Neural progenitor cell (in vitro differentiated cells): Measurements from ENCODE around the gene PYGB. TPM values are rescaled to one million over a fixed set of nuclear protein-coding genes. Genes with fewer than 3 reads are reported as not detected.

Experiments
- DNase-seq: peaks from one replicate; pipeline ENCODE4 v3.0.0-alpha.2; 2016; ENCODE audit warnings: low spot score
- H2AFZ ChIP-seq: fragments of 200-600 bp; sonication (generic); replicated peaks from 2 replicates; pipeline ENCODE4 v1.6.1; 2016; ENCODE audit warnings: antibody characterized with exemption
- H3F3A ChIP-seq: fragments of 200-600 bp; sonication (generic); 2 replicates; pipeline ENCODE4 v1.6.1; 2016; ENCODE audit warnings: antibody characterized with exemption, low read depth
- H3K27ac ChIP-seq: fragments of 200-600 bp; sonication (generic); 2 replicates; pipeline ENCODE4 v1.5.1; 2016; ENCODE audit warnings: mild to moderate bottlenecking
- H3K27me3 ChIP-seq: fragments of 200-600 bp; sonication (generic); 2 replicates; pipeline ENCODE4 v1.6.1; 2016; ENCODE audit warnings: mild to moderate bottlenecking, moderate library complexity
- H3K36me3 ChIP-seq: fragments of 200-600 bp; sonication (generic); 2 replicates; pipeline ENCODE4 v1.5.1; 2016
- H3K4me1 ChIP-seq: fragments of 200-600 bp; sonication (generic); 2 replicates; pipeline ENCODE4 v1.6.1; 2016; ENCODE audit warnings: mixed run types
- H3K4me2 ChIP-seq: fragments of 200-600 bp; sonication (generic); 2 replicates; pipeline ENCODE4 v1.6.1; 2016
- H3K4me3 ChIP-seq: fragments of 200-600 bp; sonication (generic); 2 replicates; pipeline ENCODE4 v1.5.1; 2016
- H3K79me2 ChIP-seq: fragments of 200-600 bp; sonication (generic); 2 replicates; pipeline ENCODE4 v1.6.1; 2016; ENCODE audit warnings: low read depth
- H3K9ac ChIP-seq: fragments of 200-600 bp; sonication (generic); 2 replicates; pipeline ENCODE4 v1.6.1; 2016
- H3K9me3 ChIP-seq: fragments of 200-600 bp; sonication (generic); 2 replicates; pipeline ENCODE4 v1.5.1; 2016; ENCODE audit warnings: low read depth
- H4K20me1 ChIP-seq: fragments of 200-600 bp; sonication (generic); 2 replicates; pipeline ENCODE4 v1.6.1; 2016; ENCODE audit warnings: low read depth
- H3K27ac Mint-ChIP-seq: 3 replicates; pipeline ENCODE4 v1.8.0; 2021; ENCODE audit warnings: mixed read lengths
- H3K27me3 Mint-ChIP-seq: 2 replicates; pipeline ENCODE4 v1.8.0; 2022; ENCODE audit warnings: low read depth, mild to moderate bottlenecking, inconsistent platforms, moderate library complexity, mixed read lengths; ENCODE audit not compliant: insufficient read depth
- H3K36me3 Mint-ChIP-seq: 3 replicates; pipeline ENCODE4 v1.8.0; 2021; ENCODE audit warnings: mixed read lengths
- H3K4me1 Mint-ChIP-seq: 3 replicates; pipeline ENCODE4 v1.8.0; 2021; ENCODE audit warnings: mixed read lengths
- H3K4me3 Mint-ChIP-seq: 3 replicates; pipeline ENCODE4 v1.8.0; 2021; ENCODE audit warnings: mild to moderate bottlenecking, moderate library complexity, mixed read lengths
- H3K9me3 Mint-ChIP-seq: 3 replicates; pipeline ENCODE4 v1.8.0; 2020; ENCODE audit warnings: mixed read lengths
- CTCF ChIP-seq: fragments of 200-600 bp; sonication (generic); IDR thresholded peaks from 2 replicates; pipeline ENCODE4 v1.5.1; 2017; ENCODE audit warnings: antibody characterized with exemption, mild to moderate bottlenecking
- EZH2 ChIP-seq: fragments of 200-600 bp; sonication (generic); IDR thresholded peaks from 2 replicates; pipeline ENCODE4 v1.6.1; 2017; ENCODE audit warnings: antibody characterized with exemption, mild to moderate bottlenecking, moderate library complexity
- EZH2phosphoT487 ChIP-seq: fragments of 200-600 bp; sonication (generic); IDR thresholded peaks from 2 replicates; pipeline ENCODE4 v1.6.1; 2017; ENCODE audit warnings: antibody characterized with exemption
- total RNA-seq: library from RNA; depleted of rRNA; stranded (reverse); fragments of >200 nt; gene quantifications from 2 replicates; pipeline ENCODE4 v1.2.3, GENCODE V29; 2015; ENCODE audit warnings: low replicate concordance

PYGB gene
- total RNA-seq, 1 donor from 2014 or later = 40.9 TPM

GRCh38 chr20:25279403-25279802 is 31.5 kb downstream of the PYGB start:
- H2AFZ ChIP-seq = no peak overlapping the region
- no peaks in the 10 kb centered on the region for H3F3A ChIP-seq
- no peak for DNase-seq
- H3K27me3 Mint-ChIP-seq = no peaks in the 10 kb centered on the region
- H3K9me3 Mint-ChIP-seq = no peaks in the 10 kb centered on the region
- no peaks in the 10 kb centered on the region for H3K36me3 ChIP-seq
- no peak overlapping the region for H3K27ac Mint-ChIP-seq
- H3K9me3 ChIP-seq = no peaks in the 10 kb centered on the region
- H3K27ac ChIP-seq = no peak overlapping the region
- no peaks in the 10 kb centered on the region for H3K79me2 ChIP-seq
- H3K36me3 Mint-ChIP-seq = peaks cover 14% of the 10 kb centered on the region
- H3K4me3 ChIP-seq = no peak overlapping the region
- no peak overlapping the region for H3K9ac ChIP-seq
- TF ChIP-seq EZH2phosphoT487 (no peak), CTCF (no peak), EZH2 (no peak)
- H4K20me1 ChIP-seq = no peaks in the 10 kb centered on the region
- no peaks in the 10 kb centered on the region for H3K4me1 Mint-ChIP-seq
- H3K27me3 ChIP-seq = no peaks in the 10 kb centered on the region
- no peak overlapping the region for H3K4me2 ChIP-seq
- no peak overlapping the region for H3K4me3 Mint-ChIP-seq
- no peaks in the 10 kb centered on the region for H3K4me1 ChIP-seq

- TF ChIP-seq EZH2 (no peak), EZH2phosphoT487 (no peak), CTCF (no peak)
- Histone ChIP-seq H3K4me1 (no peaks in the 10 kb centered on the region), H3K36me3 (no peaks in the 10 kb centered on the region), H3F3A (no peaks in the 10 kb centered on the region), H3K27me3 (no peaks in the 10 kb centered on the region), H3K9me3 (no peaks in the 10 kb centered on the region), H3K79me2 (no peaks in the 10 kb centered on the region), H3K9ac (no peak overlapping the region), H3K4me2 (no peak overlapping the region), H3K27ac (no peak overlapping the region), H4K20me1 (no peaks in the 10 kb centered on the region), H3K4me3 (no peak overlapping the region), H2AFZ (no peak overlapping the region)
- peaks cover 15% of the 10 kb centered on the region for H3K36me3 Mint-ChIP-seq
- no peaks in the 10 kb centered on the region for H3K9me3 Mint-ChIP-seq
- H3K4me1 Mint-ChIP-seq = no peaks in the 10 kb centered on the region
- H3K4me3 Mint-ChIP-seq = no peak overlapping the region
- no peaks in the 10 kb centered on the region for H3K27me3 Mint-ChIP-seq
- no peak for DNase-seq
- no peak overlapping the region for H3K27ac Mint-ChIP-seq
These were observed 32.2 kb downstream of the PYGB start for GRCh38 chr20:25280051-25280573.

GRCh38 chr20:25280574-25281535 is 33.0 kb downstream of the PYGB start:
- H3K36me3 ChIP-seq = no peaks in the 10 kb centered on the region
- peaks cover 3% of the 10 kb centered on the region for H4K20me1 ChIP-seq
- peaks cover 2% of the 10 kb centered on the region for H3K9me3 Mint-ChIP-seq
- H3K36me3 Mint-ChIP-seq = peaks cover 17% of the 10 kb centered on the region
- H3K27me3 ChIP-seq = no peaks in the 10 kb centered on the region
- H3K9me3 ChIP-seq = no peaks in the 10 kb centered on the region
- H3K4me1 Mint-ChIP-seq = no peaks in the 10 kb centered on the region
- no peak overlapping the region for H3K27ac Mint-ChIP-seq
- no peak overlapping the region for H3K4me3 Mint-ChIP-seq
- H3K79me2 ChIP-seq = no peaks in the 10 kb centered on the region
- no peaks in the 10 kb centered on the region for H3K4me1 ChIP-seq
- no peak overlapping the region for H3K4me2 ChIP-seq
- H3K27ac ChIP-seq = no peak overlapping the region
- no peak overlapping the region for H3K4me3 ChIP-seq
- DNase-seq = no peak
- TF ChIP-seq EZH2 = no peak
- TF ChIP-seq EZH2phosphoT487 = no peak
- TF ChIP-seq CTCF = no peak
- H2AFZ ChIP-seq = no peak overlapping the region
- no peaks in the 10 kb centered on the region for H3K27me3 Mint-ChIP-seq
- H3F3A ChIP-seq = no peaks in the 10 kb centered on the region
- H3K9ac ChIP-seq = no peak overlapping the region
